OCI-LY7 (cell line): Measurements from ENCODE around the gene SOST. TPM values are rescaled to one million over a fixed set of nuclear protein-coding genes. Genes with fewer than 3 reads are reported as not detected.

Experiments
- BruUV-seq: library from RNA; stranded (reverse); fragments of 400-500 nt; replicated peaks from 2 replicates; lab custom pipeline; 2021; lab: Mats Ljungman, UMichigan
- CTCF ChIA-PET: fragments of 300-600 bp; sonication (Branson Sonifier 250); formaldehyde crosslinking; loops from one replicate; lab custom pipeline; 2022; ENCODE audit warnings: antibody characterized with exemption; ENCODE audit not compliant: unreplicated experiment; lab: Charles Lee
- POLR2A ChIA-PET: fragments of 300-600 bp; sonication (Branson Sonifier 250); formaldehyde crosslinking; loops from one replicate; lab custom pipeline; 2022; ENCODE audit warnings: antibody characterized with exemption; lab: Charles Lee
- DNase-seq: peaks from one replicate; pipeline ENCODE4 v3.0.0-alpha.2; 2015; ENCODE audit warnings: low spot score
- H2AFZ ChIP-seq: fragments of 200-600 bp; sonication (generic), shearing (Covaris generic); 2 replicates; pipeline ENCODE4 v1.6.1; 2014; ENCODE audit warnings: mild to moderate bottlenecking, antibody characterized with exemption, low read length, moderate library complexity
- H3K27ac ChIP-seq: fragments of 200-600 bp; sonication (generic); 2 replicates; pipeline ENCODE4 v1.5.1; 2014; ENCODE audit warnings: mixed run types, low read depth, mild to moderate bottlenecking, moderate library complexity, low read length, inconsistent platforms; ENCODE audit not compliant: poor library complexity, severe bottlenecking
- H3K36me3 ChIP-seq: fragments of 200-600 bp; sonication (generic); 2 replicates; pipeline ENCODE4 v1.6.1; 2014; ENCODE audit warnings: mild to moderate bottlenecking, antibody characterized with exemption, low read length, moderate library complexity, mixed read lengths; ENCODE audit not compliant: insufficient read depth
- H3K4me1 ChIP-seq: fragments of 200-600 bp; sonication (generic); 2 replicates; pipeline ENCODE4 v1.5.1; 2014; ENCODE audit warnings: mild to moderate bottlenecking, low read length; ENCODE audit not compliant: insufficient read depth, poor library complexity, severe bottlenecking
- H3K4me2 ChIP-seq: fragments of 200-600 bp; sonication (generic); 2 replicates; pipeline ENCODE4 v1.6.1; 2014; ENCODE audit warnings: mild to moderate bottlenecking, low read length
- H3K4me3 ChIP-seq: fragments of 200-600 bp; sonication (generic); 2 replicates; pipeline ENCODE4 v1.5.1; 2014; ENCODE audit warnings: mild to moderate bottlenecking, low read depth, low read length; ENCODE audit not compliant: poor library complexity, severe bottlenecking
- H3K79me2 ChIP-seq: fragments of 200-600 bp; sonication (generic); 2 replicates; pipeline ENCODE4 v1.6.1; 2016; ENCODE audit warnings: low read depth, mild to moderate bottlenecking, low read length, moderate library complexity, mixed read lengths; ENCODE audit not compliant: insufficient read depth
- H3K9me2 ChIP-seq: fragments of 200-600 bp; sonication (generic); 2 replicates; pipeline ENCODE4 v1.6.1; 2016; ENCODE audit warnings: mild to moderate bottlenecking, low read length, mixed read lengths; ENCODE audit not compliant: insufficient read depth
- H3K9me3 ChIP-seq: fragments of 200-600 bp; sonication (generic); 2 replicates; pipeline ENCODE4 v1.6.1; 2014; ENCODE audit warnings: mild to moderate bottlenecking, mixed run types, low read length, mixed read lengths
- H4K20me1 ChIP-seq: fragments of 200-600 bp; sonication (generic); 2 replicates; pipeline ENCODE4 v1.6.1; 2014; ENCODE audit warnings: mild to moderate bottlenecking, antibody characterized with exemption, low read length, moderate library complexity, mixed read lengths; ENCODE audit not compliant: insufficient read depth
- EZH2phosphoT487 ChIP-seq: fragments of 200-600 bp; sonication (generic); IDR thresholded peaks from 2 replicates; pipeline ENCODE4 v1.6.1; 2018; ENCODE audit warnings: low read depth, borderline replicate concordance, mild to moderate bottlenecking, mixed run types, antibody characterized with exemption, low read length, moderate library complexity, mixed read lengths
- intact Hi-C: fragments of 100-400 bp; cut with micrococcal nuclease; formaldehyde crosslinking; loops from one replicate; pipeline ENCODE4 v1.10.0; 2022; ENCODE audit not compliant: unreplicated experiment
- total RNA-seq, 2 experiments: library from RNA; depleted of rRNA in 1 of 2; stranded (reverse); fragments of >200 nt in 1 of 2; shearing (Covaris generic) in 1 of 2; gene quantifications; 2 replicates each; pipeline ENCODE4 v1.2.3, GENCODE V29; 2014 to 2022
- TF ChIP-seq, protein P1 (sequence below): fragments of 200-600 bp; sonication (generic); conservative IDR thresholded peaks from 2 replicates; pipeline ENCODE4 v1.5.1; 2014; ENCODE audit warnings: mild to moderate bottlenecking, antibody characterized with exemption, low read length, moderate library complexity, mixed read lengths

SOST gene
- total RNA-seq, 2 experiments from 2014 or later = not detected

DNA sequence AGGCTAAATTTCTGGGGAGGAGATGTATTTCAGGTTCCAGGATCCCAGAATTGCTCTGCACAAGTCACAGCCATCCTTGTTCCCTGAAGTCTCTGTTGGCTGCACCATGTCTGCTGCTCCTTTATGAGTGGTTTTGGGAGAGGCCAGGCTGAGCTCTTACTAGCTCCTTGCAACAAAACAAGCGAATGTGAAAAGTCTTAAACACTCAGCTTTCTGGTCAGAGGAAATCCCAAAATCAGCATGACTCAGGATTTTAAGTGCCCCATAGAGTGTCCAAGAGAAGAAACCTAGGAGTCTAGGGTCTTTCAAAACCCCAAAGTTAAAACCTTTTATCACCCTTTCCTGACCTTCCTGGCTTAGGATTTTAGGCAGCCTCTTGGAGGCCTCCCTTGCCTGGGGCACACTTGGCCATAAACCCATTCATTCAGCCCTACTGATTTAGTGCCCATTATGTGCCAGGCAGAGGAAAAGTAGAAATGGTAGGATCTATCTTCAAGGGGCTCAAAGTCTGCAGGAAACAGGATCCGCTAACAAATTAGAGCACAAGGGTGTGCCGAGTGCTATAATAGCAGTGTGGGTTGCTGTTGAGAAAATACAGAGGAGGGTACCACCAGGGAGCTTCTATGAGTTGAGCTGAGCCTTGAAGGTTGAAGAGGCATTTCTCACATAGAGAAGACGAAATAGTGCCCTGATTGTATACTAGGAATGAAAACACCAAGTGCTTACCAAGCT, 36.9 kb downstream of the SOST start:
- no peaks in the 10 kb centered on the region for H4K20me1 ChIP-seq
- no peak for TF ChIP-seq EZH2phosphoT487
- TF ChIP-seq, protein P1, sequence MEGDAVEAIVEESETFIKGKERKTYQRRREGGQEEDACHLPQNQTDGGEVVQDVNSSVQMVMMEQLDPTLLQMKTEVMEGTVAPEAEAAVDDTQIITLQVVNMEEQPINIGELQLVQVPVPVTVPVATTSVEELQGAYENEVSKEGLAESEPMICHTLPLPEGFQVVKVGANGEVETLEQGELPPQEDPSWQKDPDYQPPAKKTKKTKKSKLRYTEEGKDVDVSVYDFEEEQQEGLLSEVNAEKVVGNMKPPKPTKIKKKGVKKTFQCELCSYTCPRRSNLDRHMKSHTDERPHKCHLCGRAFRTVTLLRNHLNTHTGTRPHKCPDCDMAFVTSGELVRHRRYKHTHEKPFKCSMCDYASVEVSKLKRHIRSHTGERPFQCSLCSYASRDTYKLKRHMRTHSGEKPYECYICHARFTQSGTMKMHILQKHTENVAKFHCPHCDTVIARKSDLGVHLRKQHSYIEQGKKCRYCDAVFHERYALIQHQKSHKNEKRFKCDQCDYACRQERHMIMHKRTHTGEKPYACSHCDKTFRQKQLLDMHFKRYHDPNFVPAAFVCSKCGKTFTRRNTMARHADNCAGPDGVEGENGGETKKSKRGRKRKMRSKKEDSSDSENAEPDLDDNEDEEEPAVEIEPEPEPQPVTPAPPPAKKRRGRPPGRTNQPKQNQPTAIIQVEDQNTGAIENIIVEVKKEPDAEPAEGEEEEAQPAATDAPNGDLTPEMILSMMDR = no peak
- no peak overlapping the region for H2AFZ ChIP-seq
- no peaks in the 10 kb centered on the region for H3K36me3 ChIP-seq
- H3K9me2 ChIP-seq = no peaks in the 10 kb centered on the region
- H3K4me1 ChIP-seq = no peaks in the 10 kb centered on the region
- BruUV-seq = no TSS peak
- H3K4me3 ChIP-seq = no peak overlapping the region
- H3K4me2 ChIP-seq = peak overlapping the region; percentile 64; the same call in 1 of the 2 replicates
- ChIA-PET POLR2A (no interaction called here), CTCF (no interaction called here)
- H3K27ac ChIP-seq = no peak overlapping the region
- H3K79me2 ChIP-seq = no peaks in the 10 kb centered on the region
- intact Hi-C loops = no loop called here
- DNase-seq = no peak
- H3K9me3 ChIP-seq = no peaks in the 10 kb centered on the region

DNA sequence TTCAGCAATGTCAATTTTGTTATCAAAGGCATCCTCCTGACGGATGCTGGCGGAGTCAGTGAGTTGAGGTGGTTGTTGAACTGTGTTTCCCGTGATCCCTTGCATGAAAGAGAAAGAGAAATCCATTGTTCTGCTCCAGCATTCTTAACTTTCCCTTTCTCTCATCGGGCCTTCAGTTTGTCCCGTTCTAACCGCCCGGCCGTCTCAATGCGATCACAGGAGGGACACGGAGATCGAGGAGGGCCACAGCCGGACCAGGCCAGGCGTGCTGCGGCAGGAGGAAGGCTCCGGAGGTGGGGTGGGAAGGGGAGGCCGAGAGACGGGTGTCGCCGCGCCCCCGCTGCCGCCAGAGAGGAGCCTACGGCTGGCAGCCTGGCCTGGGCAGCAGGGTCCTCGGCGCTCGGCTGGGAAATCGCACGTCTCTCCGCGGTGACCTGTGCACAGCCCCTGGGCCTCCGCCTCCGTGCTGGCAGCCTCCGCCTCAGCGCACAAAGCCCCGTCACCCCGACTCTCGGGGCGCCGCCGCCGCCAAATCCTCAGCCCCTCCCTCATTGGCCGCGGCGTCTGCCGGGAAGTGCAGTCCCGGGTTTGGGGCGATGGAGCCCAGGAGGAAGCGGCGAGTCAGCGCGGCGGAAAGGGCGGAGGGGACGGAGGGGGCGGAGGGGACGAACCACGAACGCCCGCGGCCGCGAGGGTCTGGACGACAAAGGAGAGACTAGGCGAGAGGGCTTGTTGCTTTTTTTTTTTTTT, 38.1 kb downstream of the SOST start:
- peak overlapping the region; percentile 60 for H3K4me3 ChIP-seq
- CTCF ChIA-PET = no interaction called here
- no peak overlapping the region for H3K27ac ChIP-seq

More for the DNA sequence above, 38.1 kb downstream of the SOST start:
- POLR2A ChIA-PET = no interaction called here
- TF ChIP-seq, protein P1 = no peak
- no peak for TF ChIP-seq EZH2phosphoT487
- no peaks in the 10 kb centered on the region for H3K9me3 ChIP-seq
- no peaks in the 10 kb centered on the region for H3K79me2 ChIP-seq
- peak overlapping the region; percentile 80 for H2AFZ ChIP-seq
- BruUV-seq = no TSS peak
- H3K4me1 ChIP-seq = no peaks in the 10 kb centered on the region
- H3K4me2 ChIP-seq = peak overlapping the region; percentile 64
- intact Hi-C loops = no loop called here
- no peaks in the 10 kb centered on the region for H3K36me3 ChIP-seq
- peak; percentile 28 for DNase-seq
- H3K9me2 ChIP-seq = no peaks in the 10 kb centered on the region
- H4K20me1 ChIP-seq = no peaks in the 10 kb centered on the region
